MM.1S (cell line): ENCODE results near the gene UTP4.

Experiments used
- EZH2 ChIP-seq: fragments of 300-600 bp; sonication (generic); optimal IDR thresholded peaks from 2 replicates; pipeline ENCODE3; 2017; ENCODE audit warnings: low read depth, mild to moderate bottlenecking, antibody characterized with exemption, low read length, mixed read lengths
- TF ChIP-seq, protein P1 (sequence below): fragments of 300-600 bp; sonication (generic); IDR thresholded peaks from 2 replicates; pipeline ENCODE4 v1.5.1; 2016; ENCODE audit warnings: antibody characterized with exemption, low read length, mixed read lengths

DNA sequence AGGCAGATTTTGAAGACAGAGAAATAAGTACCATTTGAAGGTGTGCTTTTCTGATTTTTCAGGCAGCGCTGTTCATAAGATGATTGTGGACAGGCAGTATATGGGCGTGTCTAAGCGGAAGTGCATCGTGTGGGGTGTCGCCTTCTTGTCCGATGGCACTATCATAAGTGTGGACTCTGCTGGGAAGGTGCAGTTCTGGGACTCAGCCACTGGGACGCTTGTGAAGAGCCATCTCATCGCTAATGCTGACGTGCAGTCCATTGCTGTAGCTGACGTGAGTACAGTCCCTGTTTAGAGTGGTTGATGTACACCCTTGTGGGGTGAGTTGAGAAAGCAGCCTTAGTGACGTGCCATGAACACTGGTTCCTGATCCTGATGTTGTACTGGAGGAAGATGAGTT, 10.7 kb downstream of the UTP4 start:
- TF ChIP-seq, protein P1, sequence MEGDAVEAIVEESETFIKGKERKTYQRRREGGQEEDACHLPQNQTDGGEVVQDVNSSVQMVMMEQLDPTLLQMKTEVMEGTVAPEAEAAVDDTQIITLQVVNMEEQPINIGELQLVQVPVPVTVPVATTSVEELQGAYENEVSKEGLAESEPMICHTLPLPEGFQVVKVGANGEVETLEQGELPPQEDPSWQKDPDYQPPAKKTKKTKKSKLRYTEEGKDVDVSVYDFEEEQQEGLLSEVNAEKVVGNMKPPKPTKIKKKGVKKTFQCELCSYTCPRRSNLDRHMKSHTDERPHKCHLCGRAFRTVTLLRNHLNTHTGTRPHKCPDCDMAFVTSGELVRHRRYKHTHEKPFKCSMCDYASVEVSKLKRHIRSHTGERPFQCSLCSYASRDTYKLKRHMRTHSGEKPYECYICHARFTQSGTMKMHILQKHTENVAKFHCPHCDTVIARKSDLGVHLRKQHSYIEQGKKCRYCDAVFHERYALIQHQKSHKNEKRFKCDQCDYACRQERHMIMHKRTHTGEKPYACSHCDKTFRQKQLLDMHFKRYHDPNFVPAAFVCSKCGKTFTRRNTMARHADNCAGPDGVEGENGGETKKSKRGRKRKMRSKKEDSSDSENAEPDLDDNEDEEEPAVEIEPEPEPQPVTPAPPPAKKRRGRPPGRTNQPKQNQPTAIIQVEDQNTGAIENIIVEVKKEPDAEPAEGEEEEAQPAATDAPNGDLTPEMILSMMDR = no peak
- no peak for TF ChIP-seq EZH2
